GM18499 (cell line): ENCODE measurements around the gene PRODH.
"Not testable (repeated sequence)": the region's sequence is repeated elsewhere in the genome, so short reads cannot be mapped to it uniquely, and the experiment has no call there.

Source experiments
- ATAC-seq: cut with Tn5 transposase; IDR thresholded peaks from one replicate; pipeline ENCODE4 v1.9.1; 2021; ENCODE audit warnings: moderate number of reproducible peaks; ENCODE audit not compliant: insufficient read depth, unreplicated experiment

The PRODH gene

GRCh38 chr22:18968011-18968749, 32.1 kb upstream of the PRODH start:
- ATAC-seq, result no peak

GRCh38 chr22:18967391-18968010, 31.4 kb upstream of the PRODH start:
- not testable (repeated sequence) for ATAC-seq

GRCh38 chr22:18966748-18967147, 30.7 kb upstream of the PRODH start:
- no peak for ATAC-seq

DNA sequence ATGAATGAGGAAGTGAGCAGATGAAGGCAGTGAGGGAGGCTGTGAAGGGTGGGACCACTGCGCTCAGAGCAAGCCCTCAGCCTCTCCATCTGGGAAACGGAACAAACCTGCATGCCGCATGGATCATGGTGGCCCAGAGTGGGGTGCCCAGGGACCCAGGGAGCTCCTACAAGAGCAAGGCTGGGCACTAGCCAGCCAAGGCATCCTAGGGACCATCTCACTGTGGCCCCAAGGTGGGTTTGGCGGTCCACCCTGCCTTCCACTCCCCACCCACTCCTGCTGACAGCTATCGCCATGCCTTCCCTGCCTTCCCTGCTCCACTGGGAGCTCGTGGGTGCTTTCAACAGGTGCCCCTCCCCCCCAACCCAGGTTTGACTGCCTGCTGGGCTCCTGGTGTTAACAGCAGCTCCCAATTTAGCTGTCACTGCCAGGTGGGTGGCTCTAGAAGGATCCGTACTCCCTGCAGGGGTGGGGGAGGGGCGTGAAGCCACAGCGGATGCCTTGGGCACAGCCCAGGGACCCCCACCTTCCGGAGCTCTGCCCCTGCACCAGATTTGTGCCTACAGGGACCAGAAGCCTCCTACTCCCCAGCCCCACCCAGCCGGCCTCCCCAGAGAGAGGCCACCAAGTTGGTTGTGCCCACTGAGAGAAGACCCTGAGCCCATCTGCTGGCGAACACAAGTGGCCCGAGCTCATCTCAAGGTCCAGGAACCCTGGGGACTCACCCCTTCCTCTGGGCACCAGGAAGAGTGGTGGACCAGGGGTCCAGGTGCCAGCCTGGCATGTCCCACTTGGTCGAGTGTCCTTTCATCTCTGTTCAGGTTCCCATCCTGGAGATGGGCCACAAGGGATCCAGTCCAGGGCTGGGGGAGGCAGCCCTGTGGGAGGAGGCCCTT, 29.7 kb upstream of the PRODH start:
- ATAC-seq, result no peak

DNA sequence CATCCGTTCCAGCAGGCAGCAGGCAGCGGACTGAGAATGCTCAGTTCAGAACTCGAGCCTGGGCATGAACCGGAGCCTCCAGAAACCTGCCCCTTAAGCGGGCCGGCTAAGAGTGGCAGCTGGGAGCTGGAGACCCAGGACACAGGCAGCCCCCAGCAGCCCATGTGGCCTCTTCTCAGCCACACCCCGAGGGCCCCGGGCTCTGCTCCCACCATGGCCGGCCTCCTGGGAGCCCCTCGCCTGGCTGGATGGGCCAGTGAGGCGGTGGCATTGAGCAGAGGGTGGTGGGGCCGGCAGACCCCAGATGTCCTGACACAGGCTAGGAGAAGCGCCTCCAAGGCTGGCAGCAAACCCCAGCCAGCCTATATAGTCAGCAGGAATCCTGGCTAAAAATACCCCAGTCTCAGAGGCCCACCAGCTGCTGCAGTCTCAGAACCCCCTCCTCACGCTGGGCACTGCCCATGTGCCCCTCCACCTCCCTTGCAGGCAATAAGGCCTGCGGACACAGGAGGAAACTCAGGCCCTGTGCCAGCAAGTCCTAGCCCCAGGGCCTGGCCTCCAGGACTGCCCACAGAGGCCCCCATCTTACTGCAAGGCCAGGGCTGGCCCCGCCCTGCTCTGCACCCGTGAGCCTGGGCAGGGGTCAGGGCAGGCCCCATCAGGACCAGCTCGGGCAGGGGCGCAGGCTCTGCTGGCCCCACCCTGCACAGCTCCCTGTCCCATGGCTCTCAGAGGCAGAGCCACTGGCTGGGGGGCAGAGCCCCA, 28.6 kb upstream of the PRODH start:
- not testable (repeated sequence) for ATAC-seq

GRCh38 chr22:18964051-18964450, 28.0 kb upstream of the PRODH start:
- not testable (repeated sequence) for ATAC-seq

- ATAC-seq, result no peak
These were observed 26.2 kb upstream of the PRODH start for GRCh38 chr22:18962308-18962635.

DNA sequence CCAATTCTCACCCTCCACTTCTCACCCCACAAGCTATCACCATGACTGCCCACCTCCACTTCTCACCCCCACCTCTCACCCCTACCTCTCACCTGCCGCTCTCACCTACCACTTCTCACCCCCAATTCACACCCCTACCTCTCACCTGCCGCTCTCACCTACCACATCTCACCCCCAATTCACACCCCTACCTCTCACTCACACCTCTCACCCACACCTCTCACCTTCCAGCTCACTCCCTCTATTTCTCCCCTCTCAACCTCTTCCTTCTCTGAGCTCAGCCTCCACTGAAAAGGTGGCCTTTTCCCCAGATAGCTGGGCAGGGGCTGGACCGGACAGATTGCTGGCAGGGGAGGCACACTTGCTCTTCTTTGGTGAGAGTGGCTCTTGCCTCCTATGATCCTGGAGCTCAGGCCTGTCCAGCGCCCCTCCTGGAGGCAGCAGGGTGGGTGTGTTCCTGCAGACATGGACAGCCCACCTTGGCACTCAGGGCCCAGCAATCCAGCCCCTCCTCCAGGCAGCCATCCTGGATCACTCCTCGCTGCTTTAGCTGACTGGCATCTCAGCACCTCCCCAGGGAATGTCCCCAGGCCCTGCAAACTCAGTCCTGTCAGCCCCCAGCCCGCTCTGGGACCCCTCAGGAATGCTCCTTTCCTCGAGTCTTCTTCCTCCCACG, 25.7 kb upstream of the PRODH start:
- ATAC-seq, result not testable (repeated sequence)

DNA sequence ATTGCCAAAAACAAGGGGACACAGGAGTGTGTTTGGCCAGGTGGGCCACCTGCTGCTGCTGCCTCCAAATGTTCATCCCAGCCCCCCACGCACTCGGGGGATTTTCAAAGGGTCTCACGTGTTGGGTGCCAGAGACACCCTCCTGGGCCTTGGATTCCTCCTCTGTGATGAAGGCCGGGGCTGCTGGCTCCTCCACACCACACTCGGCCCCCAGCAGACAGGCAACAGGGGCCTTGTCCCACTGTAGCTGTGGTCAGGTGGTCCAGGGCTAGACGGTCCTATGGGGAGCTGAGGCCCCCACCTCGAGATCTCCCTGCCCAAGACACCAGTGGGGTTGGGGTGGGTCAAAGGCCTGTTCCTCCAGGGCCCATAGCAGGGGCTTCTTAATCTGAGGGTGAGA, 25.1 kb upstream of the PRODH start:
- ATAC-seq, result not testable (repeated sequence)

GRCh38 chr22:18960166-18960820, 24.2 kb upstream of the PRODH start:
- not testable (repeated sequence) for ATAC-seq

- ATAC-seq, result not testable (repeated sequence)
These were observed 23.6 kb upstream of the PRODH start for GRCh38 chr22:18959741-18960140.

- ATAC-seq, result not testable (repeated sequence)
These were observed 23.2 kb upstream of the PRODH start for GRCh38 chr22:18959266-18959665.

- not testable (repeated sequence) for ATAC-seq
These were observed 22.6 kb upstream of the PRODH start for GRCh38 chr22:18958738-18959137.

DNA sequence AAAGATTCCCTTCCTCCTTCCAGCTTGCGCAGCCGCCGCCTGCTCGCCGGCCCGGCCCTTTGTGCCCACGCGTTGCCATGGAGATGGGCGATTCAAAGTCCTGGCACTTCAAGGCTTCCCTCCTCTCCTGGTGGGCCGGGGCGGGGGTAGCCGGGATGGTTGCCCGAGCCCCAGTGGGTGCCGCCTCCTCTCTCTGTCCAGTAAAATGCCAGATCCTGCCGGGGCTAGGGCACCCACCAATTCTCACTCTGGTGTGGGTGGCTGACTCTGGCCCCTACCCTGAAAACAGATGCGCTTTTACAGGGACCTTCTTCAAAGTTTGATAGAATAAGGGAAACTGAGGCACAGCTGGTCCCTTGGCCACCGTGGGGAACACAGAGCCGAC, 22.2 kb upstream of the PRODH start:
- not testable (repeated sequence) for ATAC-seq

- not testable (repeated sequence) for ATAC-seq
These were observed 21.7 kb upstream of the PRODH start for GRCh38 chr22:18957621-18958320.

- not testable (repeated sequence) for ATAC-seq
These were observed 20.9 kb upstream of the PRODH start for GRCh38 chr22:18956956-18957355.

- ATAC-seq, result not testable (repeated sequence)
These were observed 20.2 kb upstream of the PRODH start for GRCh38 chr22:18956121-18956895.

DNA sequence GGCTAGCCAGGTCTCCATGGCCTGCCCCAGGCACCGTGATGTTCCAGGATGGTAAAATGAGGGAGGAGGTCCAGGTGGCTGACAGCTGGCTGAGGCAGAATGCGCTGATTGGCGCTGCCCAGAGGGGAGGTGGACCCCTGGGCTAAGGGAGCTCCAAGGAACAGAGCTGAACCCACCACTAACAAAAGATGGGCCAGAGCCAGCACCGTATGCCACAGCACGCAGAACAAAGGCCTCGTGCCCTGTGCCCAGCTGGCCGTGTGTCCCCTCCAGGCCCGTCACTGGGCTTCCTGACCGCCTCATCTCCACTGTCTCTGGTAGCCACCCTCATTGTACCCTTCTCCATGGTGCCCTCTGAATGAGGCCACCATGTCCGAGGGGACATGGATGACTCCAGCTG, 19.6 kb upstream of the PRODH start:
- ATAC-seq, result no peak
